Esophagus squamous epithelium (tissue), 4 donors: ENCODE results near the gene ABCA12.

Experiments used
- POLR2A ChIP-seq, 4 donors: fragments of 450-650 bp; IDR thresholded peaks; one replicate each; pipeline ENCODE4 v1.6.1; 2017; ENCODE audit warnings: antibody characterized with exemption in 4 of 4, mild to moderate bottlenecking in 4 of 4, moderate library complexity in 3 of 4
- TF ChIP-seq, protein P1 (sequence below), 6 experiments: fragments of 450-650 bp in 4 of 6; fragments of 200-600 bp in 2 of 6; sonication (generic) in 2 of 6; IDR thresholded peaks; one replicate each; pipeline ENCODE4 v1.5.1; 2016 to 2019; ENCODE audit warnings: antibody characterized with exemption in 6 of 6, mild to moderate bottlenecking in 4 of 6, moderate library complexity in 4 of 6

DNA sequence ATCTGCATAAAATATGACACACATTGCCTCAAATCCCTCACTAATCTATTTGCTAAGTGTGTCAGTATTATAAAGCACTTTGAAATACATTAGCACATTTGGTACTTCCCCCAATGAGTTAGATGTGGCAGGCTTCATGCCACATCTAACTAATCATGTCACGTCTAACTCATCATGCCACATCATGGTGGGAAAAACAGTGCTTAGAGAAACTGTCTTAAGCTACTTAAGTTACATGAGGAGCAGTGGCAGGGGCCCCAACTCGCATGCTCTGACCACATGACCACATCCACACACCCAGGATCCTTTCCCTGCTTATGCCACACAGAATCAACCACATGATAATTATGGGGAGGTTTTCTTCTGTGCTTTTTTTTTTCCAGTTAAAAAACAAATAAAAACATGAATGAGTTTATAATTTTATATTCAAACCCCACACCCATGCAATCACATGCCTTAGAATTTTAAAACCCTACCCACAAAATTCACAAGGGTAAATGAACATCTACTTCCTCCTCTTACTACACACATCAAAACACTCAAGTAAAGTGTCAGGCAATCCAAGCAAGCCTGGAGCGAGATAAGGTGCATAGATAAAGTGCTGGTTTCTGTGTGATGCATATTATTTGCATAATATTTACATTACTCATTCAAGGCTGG is 1.6 kb downstream of the ABCA12 start:
- TF ChIP-seq, protein P1, sequence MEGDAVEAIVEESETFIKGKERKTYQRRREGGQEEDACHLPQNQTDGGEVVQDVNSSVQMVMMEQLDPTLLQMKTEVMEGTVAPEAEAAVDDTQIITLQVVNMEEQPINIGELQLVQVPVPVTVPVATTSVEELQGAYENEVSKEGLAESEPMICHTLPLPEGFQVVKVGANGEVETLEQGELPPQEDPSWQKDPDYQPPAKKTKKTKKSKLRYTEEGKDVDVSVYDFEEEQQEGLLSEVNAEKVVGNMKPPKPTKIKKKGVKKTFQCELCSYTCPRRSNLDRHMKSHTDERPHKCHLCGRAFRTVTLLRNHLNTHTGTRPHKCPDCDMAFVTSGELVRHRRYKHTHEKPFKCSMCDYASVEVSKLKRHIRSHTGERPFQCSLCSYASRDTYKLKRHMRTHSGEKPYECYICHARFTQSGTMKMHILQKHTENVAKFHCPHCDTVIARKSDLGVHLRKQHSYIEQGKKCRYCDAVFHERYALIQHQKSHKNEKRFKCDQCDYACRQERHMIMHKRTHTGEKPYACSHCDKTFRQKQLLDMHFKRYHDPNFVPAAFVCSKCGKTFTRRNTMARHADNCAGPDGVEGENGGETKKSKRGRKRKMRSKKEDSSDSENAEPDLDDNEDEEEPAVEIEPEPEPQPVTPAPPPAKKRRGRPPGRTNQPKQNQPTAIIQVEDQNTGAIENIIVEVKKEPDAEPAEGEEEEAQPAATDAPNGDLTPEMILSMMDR (IDR thresholded peaks at IDR 0.05) = no peak
- TF ChIP-seq POLR2A (IDR thresholded peaks at IDR 0.05) = no peak
